ENCODE data around the gene KIF18B.

The KIF18B gene

DNA sequence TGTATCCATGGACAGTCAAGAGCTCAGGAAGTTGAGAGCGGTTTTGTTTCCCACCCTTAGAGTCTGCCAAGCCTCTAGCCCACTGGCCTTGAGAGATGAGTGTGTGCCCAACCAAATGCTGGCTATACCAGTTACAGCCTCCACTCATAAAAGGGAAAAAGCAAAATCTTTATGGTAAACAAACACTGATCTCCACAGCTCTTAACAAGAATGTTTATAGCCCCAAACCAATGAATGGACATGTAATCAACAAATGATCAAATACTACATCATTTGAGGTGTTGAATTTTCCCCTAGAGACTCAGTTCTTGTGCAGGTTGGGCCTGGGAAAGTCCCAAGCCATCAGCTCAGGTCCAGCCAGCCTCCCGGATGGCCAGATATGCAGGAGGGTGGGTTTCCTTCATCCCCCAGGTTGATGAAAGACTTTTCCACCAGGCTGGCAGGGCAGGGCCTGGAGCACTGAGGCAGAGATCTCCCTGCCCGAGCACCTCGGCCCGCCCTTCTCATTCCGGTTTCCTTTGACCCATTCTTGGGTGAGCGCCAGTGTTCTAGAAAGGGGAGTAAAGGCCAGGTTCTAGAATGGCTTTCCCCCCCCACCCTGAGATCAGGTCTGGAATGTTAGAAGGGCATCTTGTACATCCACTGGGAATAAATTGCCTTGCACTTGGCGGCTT is 44.4 kb downstream of the KIF18B start:
- no peak for DNase-seq

DNA sequence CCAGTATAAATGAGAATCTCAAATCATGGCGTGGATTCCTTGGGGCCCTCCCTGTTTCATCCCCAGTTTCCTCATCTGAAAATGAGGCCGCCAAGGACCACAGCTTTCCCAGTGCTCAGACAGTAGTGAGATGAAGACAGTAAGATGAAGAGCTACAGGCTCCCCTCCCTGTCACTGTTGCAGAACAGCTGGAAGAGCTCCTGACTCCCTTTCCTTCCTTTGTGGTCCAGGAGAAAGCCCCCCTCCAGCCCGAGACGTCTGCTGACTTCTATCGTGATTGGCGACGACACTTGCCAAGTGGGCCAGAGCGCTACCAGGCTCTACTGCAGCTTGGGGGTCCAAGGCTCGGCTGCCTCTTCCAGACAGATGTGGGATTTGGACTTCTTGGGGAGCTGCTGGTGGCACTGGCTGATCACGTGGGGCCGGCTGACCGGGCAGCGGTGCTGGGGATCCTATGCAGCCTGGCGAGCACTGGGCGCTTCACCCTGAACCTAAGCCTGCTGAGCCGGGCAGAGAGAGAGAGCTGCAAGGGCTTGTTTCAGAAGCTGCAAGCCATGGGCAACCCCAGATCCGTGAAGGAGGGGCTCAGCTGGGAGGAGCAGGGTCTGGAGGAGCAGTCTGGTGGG is 45.3 kb downstream of the KIF18B start:
- DNase-seq: no peak

DNA sequence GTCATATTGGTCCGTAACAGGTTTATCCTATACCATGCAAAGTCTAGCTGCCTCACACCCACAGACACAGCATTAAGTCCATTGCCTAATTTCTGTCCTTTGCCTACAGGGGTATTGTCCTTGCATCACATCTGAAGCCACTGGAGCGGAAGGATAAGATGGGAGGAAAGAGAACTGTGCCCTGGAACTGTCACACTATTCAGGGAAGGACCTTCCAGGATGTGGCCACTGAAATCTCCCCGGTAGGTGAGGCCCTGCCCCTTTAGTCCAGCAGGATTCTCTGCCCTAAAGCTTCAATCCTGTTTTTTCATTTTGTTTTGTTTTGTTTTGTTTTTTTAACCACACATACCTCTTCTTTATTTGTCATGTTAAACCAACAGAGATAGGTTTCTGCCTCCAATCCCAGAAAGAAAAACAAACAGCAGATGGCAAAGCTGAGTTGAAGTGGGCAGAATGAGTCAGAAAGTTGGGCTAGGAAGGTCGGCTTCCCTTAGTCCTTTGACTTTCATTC is 46.1 kb downstream of the KIF18B start:
- DNase-seq: no peak

DNA sequence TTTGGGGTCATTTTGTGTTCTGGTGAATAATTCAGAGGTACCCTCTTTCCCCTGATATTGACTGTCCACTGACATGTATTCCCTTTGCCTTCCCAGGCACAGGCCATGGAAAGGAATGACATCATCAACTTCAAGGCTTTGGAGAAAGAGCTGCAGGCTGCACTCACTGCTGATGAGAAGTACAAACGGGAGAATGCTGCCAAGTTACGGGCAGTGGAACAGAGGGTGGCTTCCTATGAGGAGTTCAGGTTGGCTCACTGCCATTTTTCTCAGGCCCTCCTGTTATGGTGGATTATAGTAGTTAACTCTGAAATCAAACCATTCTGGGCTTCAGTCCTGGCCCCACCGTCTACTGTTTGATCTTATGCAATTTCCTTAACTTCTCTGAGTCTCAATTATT is 46.7 kb downstream of the KIF18B start:
- peak; percentile 45 for DNase-seq

DNA sequence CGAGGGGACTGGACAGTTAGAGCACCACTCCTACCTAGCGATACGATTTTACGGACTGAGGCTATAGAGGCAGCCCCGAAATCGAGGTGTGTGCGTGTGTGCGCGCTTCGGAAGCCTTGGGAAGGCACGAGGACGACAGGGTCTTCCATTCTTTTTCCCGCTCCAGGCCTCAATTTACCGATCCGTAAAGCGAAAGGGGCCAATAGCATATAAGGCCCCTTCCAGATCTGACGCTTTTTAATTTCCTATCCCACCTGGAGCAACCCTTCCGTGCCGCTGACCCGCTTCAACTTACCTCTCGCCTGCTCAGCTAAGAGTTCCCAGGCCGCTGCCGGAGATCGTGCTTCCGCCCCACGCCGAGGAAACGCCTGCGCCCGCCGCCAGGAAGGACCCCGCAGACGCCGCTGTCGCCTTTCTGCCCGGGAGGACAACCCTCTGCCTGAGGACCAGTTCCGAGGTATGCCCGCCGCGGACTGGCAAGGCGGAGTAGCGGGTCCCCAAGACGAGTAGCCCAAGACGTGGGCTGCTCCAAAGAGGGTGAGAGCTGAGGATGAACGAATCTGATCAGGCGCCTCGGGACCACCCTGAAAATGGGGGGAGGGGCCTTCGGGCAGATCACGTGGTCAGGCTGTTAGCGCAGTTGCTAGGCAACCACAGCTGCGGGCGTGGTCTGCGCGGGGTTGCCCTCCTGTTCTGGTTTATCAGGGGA is 48.3 kb downstream of the KIF18B start, which contains the start of gene EFTUD2:
EFTUD2 (minus strand) TSS at position 372 of the 709 bp plus-strand sequence. CDS start 4,924 bp downstream, outside the sequence.
- peak; percentile 95 for DNase-seq

DNA sequence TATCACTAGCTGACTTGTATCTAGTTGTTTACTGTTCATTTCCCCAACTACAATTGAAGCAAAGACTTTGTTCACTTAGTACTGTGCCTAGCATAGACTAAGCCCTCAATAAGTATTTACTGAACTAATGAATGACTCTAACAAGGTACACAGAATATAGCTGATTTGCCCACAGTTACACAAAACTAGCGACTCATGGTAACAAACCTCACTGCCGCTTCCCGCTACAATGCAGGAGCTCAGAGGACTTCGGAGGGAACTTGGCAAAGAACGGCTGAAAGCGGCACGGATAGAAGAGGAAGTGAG is 48.9 kb downstream of the KIF18B start:
- DNase-seq: no peak

DNA sequence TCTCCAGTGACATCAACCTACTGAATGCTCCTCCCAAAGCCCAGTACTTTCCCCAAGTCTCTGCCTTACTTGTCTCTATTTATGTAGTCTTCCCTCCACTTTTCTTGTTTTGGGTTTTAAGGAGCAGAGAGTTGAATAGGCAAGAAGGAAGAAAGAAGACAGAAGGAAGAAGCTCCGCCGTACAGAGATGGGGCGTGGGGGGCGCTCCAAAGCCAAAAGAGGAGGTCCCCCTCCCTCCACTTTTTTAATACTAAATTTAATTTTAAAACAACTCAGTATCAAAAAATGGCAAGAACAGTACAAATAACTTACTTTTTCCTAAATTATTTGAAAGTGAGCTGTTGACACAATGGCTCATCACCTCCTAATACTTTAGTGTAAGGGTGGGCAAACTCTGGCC is 52.9 kb downstream of the KIF18B start:
- DNase-seq: no peak

DNA sequence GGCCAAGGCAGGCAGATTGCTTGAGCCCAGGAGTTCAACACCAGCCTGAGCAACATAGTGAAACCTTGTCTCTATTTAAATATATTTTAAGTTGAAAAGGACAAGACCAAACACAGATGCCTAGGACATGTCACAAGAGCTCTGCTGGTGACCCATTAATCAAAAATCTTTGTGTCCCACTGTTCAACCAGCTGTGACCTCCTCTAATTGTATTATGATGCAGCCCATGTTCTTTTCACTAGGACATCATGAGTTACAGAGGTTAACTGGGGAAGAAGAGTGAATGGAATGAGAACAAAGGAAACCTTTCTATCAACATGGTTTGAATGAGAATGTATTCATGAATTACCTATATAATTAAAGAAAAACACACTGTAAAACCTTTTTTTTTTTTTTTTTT is 55.3 kb downstream of the KIF18B start:
- no peak for DNase-seq

DNA sequence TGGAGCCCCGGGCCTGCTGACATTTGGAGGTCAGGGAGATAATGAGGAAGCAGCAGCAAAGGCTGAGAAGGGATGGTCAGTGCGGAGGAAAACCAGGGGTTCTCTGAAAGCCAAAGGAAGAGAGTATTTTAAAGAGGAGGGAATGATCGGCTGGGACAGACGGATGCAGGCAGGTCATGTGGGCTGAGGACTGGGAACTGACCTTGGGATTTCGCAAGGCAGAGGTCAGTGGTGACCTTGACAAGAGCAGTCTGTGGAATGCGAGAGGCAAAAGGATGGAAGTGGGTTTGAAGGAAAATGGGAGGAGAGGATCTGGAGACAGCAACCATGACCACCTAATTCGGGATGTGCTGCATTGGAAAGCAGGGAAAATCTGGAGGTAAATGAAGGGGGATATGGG is 58.6 kb downstream of the KIF18B start:
- DNase-seq: no peak

DNA sequence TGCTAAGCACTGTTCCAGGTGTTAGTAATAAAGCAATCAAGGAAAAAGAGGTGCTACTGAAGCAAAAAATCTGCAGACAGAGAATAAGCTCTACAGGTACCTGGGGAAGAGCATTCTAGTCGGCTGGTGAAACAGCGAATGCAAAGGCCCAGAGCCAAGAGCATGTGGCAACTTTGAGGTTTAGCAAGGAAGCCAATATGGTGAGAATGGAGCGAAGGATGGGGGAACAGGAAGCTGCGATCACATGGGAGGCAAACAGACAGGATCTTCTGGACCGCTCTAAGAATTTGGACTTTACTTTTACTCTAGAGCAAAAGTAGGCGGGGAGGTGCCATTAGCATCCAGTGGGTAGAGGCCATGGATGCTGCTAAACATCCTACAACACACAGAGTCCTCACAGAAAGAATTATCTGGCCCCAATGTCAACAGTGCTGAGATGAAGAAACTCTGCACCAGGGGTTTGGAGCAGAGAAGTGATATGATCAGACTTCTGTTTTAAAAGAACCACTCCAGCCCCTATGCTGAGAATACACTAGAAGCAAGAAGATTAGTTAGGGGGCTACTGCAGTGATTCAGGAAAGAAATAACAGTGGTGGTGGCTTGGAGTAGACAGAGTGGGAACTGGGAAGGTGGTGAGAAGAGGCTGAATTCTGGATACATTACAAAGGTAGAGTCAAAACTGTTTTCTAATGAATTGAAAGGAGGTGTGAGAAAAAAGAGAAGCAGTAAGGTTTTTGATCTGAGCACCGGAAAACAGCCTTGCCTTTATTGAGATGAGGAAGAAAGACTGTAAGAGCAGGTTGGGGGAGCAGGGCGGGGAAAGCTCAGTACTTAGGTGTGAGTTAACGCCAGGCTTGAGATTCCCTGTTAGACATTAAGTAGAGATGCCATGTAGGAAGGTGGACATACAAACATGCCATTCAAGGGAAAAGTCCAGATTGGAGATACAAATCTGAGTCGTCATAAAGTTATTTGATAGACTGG is 59.3 kb downstream of the KIF18B start:
- no peak for DNase-seq

DNA sequence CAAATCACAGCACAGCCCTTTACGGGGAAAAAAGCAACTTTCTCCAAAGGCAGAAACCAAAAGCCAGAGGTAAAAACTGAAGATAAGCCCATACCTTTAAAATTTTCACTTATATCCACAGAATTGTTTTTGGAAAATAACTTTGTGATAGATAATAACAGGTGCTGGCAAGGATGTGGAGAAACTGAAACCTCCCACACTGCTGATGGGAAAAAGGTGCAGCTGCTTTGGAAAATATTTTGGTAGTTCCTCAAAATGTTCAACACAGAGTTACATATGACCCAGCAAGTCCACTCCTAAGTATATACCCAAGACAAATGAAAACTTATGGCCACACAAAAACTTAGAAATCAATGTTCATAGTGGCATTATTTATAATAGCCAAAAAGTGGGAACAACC is 60.6 kb downstream of the KIF18B start:
- no peak for DNase-seq

DNA sequence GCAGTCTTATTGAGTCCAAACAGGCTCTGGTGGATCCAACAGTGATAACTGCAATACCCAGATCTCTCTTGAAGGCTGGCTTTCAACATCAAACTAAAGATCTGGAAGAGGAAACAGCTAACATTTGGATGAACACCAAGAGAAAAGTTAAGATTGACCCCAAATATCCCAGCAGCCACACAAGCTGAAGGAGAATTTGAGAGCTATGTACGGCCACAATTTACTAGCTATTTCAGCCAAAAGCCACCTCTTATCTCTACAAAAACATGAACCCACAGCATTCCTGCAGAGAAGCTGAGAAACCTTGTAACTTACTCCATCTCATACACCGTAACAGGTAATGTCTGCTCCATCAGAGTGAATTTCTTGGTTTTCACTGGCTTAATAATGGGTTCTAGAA is 62.6 kb downstream of the KIF18B start:
- no peak for DNase-seq

DNA sequence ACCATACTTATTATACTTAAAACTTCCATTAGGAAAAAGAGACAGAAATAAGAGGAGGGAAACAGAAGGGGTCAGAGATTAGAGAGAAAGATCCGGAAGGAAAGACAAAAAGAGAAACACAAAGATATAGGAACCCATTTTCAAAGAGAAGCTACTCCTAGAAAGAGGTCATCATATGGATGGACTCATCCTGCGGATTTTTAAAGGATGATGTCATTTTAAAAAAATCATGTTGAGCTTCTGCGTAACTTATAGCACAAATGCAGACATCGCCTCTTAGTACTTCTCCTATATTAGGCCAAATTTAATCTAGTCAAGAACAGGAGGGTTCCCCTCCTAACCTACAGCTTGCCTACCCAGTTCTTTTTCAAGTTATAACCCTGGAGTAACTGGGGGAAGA is 66.4 kb downstream of the KIF18B start:
- DNase-seq: no peak

DNA sequence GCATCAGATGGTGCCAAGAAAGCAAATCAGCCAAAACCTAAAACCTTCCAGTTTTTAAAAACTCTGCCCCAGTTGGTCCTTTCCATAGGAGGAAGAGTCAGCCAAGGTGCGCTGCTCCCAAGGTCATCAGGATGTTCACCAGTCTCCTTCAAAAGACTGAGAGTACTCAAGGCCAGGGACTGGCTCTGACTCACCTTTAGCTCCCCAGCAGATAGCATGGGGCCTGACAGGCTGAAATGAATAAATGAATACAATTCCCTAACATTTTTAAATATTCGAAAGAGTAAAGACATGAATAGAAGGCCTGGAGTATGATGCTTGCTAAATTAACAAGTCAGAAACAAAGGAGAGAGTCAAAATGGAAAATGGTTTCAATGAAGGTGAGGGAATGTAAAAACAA is 67.5 kb downstream of the KIF18B start:
- DNase-seq: no peak

DNA sequence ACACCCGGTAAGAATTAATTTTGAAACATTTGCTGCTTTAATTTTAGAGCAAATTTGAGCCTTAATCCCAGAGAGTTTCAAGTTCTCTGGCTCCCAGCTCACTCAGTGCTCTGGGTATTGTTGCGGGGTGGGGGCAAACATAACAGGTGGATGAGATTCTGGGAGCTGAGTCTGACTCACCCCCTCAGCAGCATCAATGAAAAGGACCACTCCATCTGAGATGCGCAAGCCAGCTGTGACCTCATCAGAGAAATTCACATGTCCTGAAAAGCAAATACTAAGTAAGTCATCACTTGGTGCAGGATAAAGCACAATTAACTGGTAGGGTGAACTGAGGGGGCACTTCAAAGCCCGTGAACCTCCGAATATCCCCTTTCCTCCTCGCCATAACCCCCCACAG is 68.2 kb downstream of the KIF18B start:
- no peak for DNase-seq

DNA sequence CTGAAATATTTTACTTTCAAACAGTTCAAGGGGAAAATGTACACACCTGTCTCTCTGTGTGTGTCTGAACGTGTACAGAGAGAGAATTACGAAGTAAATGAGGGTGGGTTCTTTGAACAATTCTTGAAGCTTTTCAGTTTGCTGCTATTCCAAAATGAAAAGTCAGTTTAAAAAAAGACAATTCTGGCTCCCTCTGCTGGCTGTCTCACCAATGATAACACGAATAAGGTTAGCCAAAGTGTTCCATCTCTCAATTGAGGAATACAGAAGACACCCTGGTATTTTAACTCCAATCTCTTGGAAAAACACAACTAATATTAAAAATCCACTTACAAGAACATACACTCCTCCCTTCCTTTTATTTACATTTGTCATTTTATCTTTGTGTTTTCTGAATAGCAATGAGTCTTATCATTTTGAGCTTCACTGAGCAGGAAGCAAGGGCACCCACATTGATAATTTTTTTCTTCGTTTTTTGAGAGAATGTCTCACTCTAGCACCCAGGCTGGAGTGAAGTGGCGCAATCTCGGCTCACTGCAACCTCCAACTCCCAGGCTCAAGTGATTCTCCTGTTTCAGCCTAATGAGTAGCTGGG is 68.8 kb downstream of the KIF18B start:
- no peak for DNase-seq

DNA sequence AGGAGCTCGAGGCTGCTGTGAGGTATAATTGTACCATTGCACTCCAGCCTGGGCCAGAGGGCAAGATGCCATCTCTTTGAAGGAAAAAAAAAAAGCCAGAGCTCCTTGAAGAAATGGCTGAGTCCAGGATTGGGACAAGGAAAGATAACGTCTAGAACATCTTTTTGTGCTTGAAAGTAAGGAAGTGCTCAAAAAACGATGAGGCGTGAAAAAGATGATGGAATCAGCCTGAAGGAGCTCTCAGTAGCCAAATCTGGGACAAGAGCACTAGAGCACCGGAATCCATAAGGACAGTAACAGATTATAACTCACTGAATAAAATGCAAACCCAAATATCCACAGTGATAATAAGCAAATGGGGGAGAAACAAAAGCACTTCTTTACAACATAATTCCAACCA is 70.5 kb downstream of the KIF18B start:
- no peak for DNase-seq

DNA sequence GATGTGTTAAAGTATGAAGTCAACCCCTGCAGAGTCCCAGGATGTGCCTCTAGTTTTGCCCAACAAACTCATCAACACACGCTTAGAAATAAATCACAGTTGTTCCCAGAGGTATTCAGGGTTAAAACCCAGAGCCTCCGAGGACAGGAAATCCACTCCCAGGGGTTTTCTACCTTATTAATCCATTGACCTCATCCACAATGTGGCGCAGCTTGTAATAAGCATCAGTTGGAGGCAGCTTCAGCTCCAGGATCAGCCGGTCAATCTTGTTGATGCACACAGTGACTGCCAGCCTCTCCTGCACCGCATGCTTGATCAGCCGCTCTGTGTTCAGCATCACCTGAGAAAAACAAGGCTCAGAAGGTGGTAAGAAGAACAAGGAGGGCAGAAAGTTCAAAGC is 71.8 kb downstream of the KIF18B start:
- DNase-seq: no peak
